HG03460 (cell line): Measurements from ENCODE around the gene SHPK.
A peak's percentile ranks its signal among the peaks of the same experiment; 100 is the strongest.

Experiments used
- ATAC-seq: cut with Tn5 transposase; IDR thresholded peaks from one replicate; pipeline ENCODE4 v1.9.1; 2021; ENCODE audit not compliant: unreplicated experiment

SHPK gene

DNA sequence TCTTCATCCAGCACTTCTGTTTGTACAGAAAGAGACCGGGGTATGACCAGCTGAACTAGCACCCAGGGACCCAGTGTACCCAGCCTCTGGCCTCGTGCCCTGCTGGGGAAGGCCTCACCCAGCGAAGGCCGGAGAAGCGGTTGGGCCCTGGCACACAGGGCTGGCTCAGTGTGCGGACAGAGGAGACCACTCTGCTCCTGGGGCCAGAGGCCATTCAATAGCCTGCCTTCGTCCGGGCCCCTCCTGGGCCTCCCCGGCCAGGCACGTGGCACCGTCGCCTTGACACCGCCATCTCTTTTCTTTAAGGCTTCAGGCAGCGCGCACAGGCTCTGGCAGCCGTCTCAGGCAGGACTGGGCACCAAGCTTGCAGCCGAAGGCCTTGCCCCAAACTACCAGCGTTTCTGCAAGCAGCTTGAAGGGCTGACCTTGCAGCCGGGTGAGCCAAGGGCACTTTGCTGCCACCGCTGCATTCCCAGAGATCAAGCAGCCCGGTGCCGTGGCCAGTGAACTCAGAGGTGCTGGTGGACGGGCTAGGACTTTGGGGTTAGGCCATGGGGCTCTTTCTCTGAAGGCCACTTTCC, 24.4 kb upstream of the SHPK start:
- no peak for ATAC-seq

DNA sequence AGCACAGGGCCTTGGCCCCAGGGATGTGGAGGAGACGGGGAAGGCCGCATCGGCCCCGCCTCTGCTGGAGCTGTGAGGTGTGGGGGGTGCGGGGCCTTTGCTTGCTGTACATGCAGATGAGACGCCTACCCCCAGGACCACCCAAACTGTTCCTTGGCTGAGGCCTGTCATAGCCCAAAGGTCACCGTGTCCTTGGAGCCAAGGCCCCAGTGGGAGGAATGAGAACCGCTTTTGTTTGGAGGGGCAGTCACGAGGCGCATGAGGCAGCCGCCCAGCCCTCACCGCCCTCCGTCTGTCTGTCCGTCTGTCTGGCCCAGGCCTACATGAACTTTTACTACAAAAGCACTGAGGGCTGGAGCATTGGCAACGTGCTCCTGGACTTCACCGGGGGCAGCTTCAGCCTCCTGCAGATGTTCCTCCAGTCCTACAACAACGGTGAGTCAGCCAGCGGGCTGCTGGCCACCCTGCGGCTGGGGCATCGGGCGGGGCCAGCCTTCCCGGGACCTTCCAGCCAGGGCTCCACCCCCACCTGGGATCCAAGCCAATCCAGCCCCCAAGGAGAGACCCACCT, 23.6 kb upstream of the SHPK start:
- ATAC-seq: no peak

DNA sequence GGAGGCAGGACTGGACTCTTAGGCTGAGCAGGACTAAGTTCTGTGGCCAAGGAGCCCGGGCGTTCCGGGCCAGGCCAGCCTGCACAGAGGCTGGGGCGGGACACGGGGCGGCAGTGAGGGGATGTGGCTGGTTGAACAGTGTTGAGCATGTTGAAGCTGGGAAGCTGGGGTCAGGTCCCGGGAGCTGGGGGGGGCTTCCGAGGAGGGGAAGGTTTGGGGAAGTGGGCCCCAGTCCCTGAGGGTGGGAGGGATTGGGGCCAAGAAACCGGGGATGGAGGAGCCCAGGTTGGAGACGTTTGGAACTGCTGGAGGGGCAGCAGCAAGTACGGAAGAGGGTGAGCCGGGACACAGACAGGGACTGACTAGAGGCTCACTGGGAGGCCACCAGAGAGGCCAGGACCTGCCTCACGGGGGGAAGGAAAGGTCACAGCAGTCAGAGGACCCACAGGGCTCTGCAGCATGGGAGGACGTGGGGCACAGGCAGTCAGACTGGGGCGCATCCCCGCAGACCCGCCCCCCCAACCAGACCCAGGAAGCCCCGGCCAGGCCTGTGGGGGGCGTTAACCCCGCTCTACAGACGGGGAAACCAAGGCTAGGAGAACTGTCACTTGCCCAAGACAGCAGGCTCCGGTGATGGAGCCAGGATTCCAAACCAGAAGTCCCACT, 22.9 kb upstream of the SHPK start:
- no peak for ATAC-seq

- no peak for ATAC-seq
Measured at GRCh38 chr17:3657874-3658783, 22.1 kb upstream of the SHPK start.

GRCh38 chr17:3657588-3657869, 21.5 kb upstream of the SHPK start:
- no peak for ATAC-seq

DNA sequence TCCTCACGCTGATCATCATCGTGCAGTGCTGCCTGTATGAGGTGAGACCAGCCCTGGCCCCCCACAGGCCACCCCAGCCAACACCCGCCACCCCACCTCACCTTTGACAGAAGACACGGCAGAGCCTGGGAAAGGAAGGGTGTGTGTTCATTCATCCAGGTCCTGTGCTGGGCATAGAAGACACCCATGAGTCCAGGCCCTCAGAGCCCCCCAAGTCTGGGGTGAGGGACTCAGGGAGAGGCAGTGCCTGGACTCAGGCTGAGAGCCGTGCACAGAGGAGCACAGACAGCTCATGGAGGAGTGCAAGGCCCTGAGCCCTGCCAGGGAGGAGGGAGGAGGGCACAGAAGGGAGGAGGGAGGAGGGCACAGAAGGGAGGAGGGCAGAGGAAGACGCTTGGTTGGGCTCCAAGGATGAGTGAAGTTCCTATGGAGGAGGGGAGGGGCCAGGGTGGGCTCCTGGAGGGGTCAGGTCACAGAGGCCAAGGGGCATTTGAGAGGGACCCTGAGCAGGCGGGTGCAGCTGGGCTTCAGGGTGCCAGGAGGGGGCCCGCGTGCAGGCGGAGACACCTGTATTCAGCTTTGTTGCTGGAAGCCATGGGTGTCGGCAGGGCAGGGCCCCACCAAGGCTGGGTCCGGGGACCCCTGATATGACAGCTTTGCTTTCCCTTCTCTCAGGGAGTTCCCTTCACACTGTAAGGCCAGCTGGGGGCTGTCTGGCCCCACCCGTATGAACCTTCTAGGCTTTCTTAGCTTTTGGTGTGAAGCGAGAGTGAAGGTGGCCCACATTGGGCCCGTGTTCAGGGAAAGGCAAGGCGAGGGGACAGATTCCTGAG, 20.9 kb upstream of the SHPK start:
- ATAC-seq: no peak

GRCh38 chr17:3656353-3656752, 20.3 kb upstream of the SHPK start:
- ATAC-seq: no peak

DNA sequence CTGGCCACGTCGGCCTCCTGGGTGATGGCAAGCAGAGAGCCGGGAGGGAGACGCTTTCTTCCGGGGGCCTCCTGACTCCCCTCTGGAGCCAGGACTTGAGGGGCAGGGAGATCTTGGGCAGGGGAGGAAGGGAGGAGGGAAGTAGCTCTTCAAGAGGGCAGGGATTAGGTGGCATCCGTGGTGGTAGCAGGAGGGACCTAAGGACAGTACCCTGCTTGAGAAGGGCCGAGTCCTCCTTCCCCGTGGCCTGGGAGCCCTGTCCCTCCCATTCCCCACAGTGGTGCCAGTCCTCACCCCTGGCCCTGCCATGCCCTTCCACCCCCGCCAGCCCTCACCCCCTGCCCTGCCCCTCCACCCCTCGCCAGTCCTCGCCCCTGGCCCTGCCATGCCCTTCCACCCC, 19.7 kb upstream of the SHPK start:
- no peak for ATAC-seq

DNA sequence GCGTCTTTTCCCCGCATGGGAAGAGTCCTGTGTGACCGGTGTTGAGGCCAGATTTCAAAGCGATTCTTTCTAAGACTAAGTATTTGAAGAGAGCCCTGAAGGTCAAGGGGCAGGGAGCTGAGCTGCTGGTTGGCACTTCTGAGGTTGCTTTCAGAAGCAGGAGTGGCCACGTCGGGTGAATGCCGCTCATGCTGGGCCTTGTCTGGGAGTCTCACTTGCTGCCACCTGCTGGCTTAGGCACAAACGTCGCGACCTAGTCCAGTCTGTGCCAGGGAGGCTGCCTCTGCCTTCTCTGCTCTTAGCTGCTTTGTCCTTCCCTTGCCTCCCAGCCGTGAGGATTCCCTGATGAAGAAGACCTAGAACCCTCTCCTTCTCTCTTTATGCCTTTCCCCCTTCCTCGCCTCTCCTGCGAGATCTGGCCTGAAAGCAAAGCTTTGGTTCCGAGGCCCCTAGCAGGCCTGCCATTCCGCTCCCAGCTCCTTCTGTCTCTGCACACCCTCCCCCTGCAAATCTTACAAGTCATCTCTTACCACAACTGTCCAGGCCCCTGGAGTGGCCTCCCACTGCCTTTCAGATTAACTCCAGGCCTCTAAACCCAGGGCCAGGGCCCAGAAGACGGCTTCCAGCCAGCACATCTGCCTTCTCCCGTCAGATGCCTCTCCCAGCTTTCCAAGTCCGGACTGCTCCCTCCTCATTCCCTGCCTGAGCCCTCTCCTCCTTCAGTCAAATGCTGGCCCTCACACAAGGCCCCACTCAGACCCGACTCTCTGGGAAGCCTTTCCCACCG, 11.9 kb upstream of the SHPK start:
- no peak for ATAC-seq

- ATAC-seq: no peak
Measured at GRCh38 chr17:3647251-3647650, 11.2 kb upstream of the SHPK start.

DNA sequence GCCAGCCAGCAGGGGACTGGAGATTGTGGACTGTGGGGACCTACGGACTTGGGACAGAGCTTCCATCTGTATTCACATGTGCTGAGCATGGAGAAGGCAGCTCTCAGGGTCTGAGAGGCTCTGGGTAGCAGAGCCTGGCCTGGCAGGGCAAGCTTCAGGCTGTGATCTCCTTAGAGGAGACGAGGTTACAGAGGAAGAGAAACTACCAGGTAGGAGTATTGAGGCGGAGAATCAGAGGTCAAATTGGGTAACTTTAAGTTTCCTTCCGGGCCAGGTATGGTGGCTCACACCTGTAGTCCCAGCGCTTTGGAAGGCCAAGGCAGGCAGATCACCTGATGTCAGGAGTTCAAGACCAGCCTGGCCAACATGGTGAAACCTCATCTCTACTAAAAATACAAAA, 9.3 kb upstream of the SHPK start:
- ATAC-seq: no peak

- no peak for ATAC-seq
Measured at GRCh38 chr17:3643889-3644349, 7.9 kb upstream of the SHPK start.

DNA sequence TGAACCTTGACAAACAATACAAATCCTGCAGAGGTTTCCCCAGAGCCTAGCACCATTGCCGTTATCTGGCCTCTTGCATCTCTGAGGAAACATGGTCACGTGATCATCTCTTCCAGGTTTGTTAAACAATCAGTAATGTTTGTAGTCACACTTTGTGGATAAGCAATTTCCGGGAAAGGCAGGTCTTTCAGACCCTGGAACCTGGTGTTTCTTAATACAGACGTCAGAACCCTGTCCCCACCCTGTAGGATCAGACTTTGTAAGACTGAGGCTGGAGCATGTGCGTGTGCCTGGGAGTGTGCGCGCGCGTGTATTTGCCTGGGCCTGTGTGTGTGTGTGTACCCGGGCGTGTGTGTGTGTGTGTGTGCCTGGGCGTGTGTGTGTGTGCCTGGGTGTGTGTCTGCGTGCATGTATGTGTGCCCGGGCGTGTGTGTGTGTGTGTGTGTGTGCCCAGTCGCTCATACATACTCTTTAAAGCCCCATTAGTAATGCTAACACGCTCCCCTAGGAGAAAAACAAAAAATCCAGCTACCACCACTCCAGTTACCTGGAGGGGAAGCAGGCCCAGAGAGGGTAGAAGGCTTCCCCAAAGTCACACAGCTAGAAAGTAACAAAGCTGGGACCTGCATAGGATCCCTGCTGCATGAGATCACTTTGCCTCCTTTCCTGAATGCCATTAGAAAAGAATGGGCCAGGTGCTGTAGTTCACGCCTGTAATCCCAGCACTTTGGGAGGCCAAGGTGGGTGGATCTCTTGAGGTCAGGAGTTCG, 5.9 kb upstream of the SHPK start:
- no peak for ATAC-seq

DNA sequence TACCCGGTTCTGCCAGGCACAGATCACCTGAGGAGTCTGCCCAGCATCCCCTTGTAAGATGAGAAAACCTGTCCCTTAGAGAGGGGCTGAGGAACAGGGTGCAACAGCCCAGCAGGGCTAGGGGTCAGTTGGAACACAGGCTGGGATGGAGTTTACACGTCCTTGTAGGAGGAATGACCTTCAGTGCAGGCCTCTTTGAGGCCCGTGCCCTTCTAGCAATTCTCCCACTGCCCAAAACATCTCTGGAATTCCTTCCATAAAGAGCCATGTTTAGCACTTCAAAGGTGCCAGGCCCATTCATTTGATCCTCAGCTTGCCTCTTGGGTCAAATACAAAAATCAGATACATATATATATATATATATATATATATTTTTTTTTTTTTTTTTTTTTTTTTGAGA, 5.0 kb upstream of the SHPK start:
- ATAC-seq: no peak

GRCh38 chr17:3639981-3640596, 4.0 kb upstream of the SHPK start:
- ATAC-seq: no peak

GRCh38 chr17:3636908-3637373, 891 bp upstream of the SHPK start:
- peak; percentile 24 for ATAC-seq

GRCh38 chr17:3635474-3636153, 436 bp downstream of the SHPK start:
- no peak for ATAC-seq

DNA sequence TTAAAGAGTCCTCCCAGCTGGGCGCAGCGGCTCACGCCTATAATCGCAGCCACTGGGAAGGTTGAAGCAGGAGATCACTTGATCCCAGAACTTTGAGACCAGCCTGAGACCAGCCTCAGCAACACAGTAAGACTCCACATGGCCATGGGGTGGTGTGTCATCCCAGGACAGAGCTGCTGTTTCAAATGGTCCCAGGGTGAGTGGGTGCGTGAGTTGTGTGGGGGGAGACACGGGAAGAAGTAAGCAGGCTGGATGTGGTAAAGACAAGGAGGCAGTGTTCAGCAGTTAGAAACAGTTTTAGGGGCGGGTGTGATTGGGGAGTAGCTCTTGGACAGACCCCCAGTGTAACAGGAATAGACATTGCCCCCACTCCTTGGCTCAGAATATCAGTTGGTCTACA, 3.8 kb downstream of the SHPK start:
- no peak for ATAC-seq
